Measurements from ENCODE around the gene ACOXL. TPM values are rescaled to one million over a fixed set of nuclear protein-coding genes. Genes with fewer than 3 reads are reported as not detected.

Gene ACOXL
- polyA plus RNA-seq, 3 donors from 2014 or later, result not detected

DNA sequence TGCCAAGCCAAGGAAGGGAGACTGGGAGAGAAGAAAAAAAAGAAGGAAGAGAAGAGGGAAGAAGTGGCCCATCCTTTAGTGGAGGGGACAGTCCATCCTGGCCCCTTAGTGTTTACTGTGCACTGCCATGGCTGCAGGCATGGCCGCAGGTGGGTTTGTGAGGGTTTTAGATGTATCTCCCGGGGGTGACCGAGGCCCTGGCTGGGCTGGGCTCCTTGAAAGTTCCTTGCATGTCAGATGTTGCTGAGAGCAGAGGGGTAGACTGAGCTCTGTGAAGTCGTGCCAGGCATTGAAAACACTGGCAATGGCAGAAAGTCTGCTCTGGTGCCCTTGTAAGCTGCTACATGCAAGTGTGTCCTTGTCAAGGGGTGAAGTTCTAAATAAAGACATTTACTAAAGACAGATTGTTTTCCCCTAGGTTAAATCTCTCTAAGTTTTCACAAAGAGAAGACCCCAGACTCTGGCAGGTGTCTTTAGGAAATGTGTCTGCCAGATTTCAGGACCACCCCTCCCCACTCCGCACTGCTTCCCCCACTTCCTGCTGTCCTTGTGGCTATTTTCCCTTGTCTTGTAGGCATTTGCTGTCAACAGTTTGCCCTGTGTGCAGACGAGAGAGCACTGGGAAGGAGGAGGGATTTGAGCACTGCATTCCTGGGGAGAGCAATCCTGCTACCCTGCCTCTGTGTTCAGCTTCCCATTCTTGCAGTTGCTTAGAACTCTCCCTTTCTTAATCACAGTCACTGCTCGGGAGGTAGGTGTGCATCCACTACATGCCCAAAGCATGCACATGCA is 68.4 kb downstream of the ACOXL start:
- H3K36me3 Mint-ChIP-seq, result peaks cover 0 to 4% (median 0%) of the 10 kb centered on the region in 3 donors
- peaks cover 4 to 10% (median 9%) of the 10 kb centered on the region in 3 donors for H3K27me3 Mint-ChIP-seq (ENCODE audit: low read depth in 3 of 3)
- no peak overlapping the region for H3K27ac Mint-ChIP-seq
- H3K4me1 Mint-ChIP-seq, result peaks cover 20 to 21% of the 10 kb centered on the region in 2 donors
- no peak for DNase-seq
- no peak overlapping the region for H3K4me3 Mint-ChIP-seq
- H3K9me3 Mint-ChIP-seq, result peaks cover 0 to 3% (median under 1%) of the 10 kb centered on the region in 6 donors

DNA sequence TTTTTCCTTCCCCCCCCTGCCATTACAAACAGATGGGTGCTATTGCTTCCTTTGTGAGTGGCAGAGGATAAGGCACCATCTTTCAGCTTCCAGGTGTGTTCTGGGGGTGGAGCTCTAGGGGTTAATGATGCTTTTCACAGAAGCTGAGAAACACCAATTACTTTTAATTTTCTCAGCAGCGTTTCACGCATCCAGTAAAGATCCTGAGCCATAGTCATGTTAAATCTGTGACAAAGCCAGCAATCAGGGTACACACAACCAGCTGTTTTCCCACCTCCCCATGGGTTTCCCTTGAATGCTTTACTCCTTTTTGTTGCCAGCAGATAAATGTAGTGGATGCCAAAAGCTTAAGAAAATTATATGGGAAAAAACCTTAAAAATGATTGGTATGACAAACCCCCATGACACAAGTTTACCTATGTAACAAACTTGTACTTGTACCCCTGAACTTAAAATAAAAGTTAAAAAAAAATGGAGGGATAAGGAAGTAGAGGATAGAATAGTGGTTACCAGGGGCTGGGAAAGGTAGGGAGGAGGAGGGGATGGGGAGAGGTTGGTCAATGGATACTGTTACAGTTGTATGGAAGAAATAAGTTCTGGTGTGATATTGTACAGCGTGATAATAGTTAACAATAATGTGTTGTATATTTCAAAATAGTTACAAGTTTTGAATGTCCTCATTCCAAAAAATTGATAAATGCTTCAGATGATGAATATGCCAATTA is 70.0 kb downstream of the ACOXL start:
- peaks cover 4 to 17% (median 9%) of the 10 kb centered on the region in 3 donors for H3K27me3 Mint-ChIP-seq (ENCODE audit: low read depth in 3 of 3)
- H3K36me3 Mint-ChIP-seq, result no peaks in the 10 kb centered on the region
- H3K27ac Mint-ChIP-seq, result no peak overlapping the region
- no peak overlapping the region for H3K4me3 Mint-ChIP-seq
- H3K9me3 Mint-ChIP-seq, result peaks cover 0 to 3% (median under 1%) of the 10 kb centered on the region in 6 donors
- peaks cover 26 to 35% of the 10 kb centered on the region in 2 donors for H3K4me1 Mint-ChIP-seq
- no peak for DNase-seq

DNA sequence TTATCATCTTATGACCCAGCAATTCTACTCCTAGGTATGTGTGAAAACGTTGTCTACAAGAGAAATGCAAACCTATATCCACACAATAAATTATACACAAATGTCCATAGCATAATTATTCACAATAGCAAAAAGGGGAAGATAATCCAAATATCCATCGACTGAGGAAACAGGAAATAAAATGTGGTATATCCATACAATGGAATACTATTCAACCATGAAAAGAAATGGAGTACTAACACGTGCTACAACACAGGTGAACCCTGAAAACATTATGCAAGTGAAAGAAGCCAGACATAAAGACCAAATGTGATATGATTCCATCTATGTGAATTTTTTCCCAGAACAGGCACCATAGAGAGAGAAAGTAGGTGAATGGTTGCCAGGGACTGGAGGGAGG is 72.1 kb downstream of the ACOXL start:
- Mint-ChIP-seq H3K36me3 (no peaks in the 10 kb centered on the region), H3K9me3 (peaks cover 0 to 3% (median under 1%) of the 10 kb centered on the region in 6 donors), H3K4me3 (peak overlapping the region; percentile 62 to 79 (median 74)), H3K27me3 (ENCODE audit: low read depth in 3 of 3) (peaks cover 2 to 15% (median 6%) of the 10 kb centered on the region in 3 donors), H3K4me1 (peaks cover 26 to 35% of the 10 kb centered on the region in 2 donors), H3K27ac (peak overlapping the region in 3 of 6 donors; percentile 67 to 81 (median 81))
- DNase-seq, result no peak

DNA sequence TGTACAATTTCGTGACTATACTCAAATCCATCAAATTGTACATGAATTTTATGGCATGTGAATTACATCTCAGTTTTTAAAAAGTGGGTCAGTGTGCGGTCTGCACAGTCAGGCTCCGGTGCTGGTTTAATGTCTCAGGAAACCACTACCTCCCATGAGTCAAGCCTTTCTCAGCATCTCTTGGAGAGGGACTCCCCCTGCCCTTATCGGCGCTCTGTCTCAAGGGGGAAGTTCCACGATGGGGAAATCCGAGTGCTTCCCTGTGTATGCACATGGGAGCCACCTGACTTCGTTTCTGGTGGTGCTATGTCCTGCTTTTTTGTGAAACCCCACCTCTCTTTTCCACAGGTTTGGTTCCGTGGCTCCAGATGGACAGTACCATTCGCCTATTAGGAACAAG is 72.5 kb downstream of the ACOXL start:
- peak; percentile 54 to 65 (median 62) for DNase-seq
- no peaks in the 10 kb centered on the region for H3K36me3 Mint-ChIP-seq
- peaks cover 0 to 3% (median under 1%) of the 10 kb centered on the region in 6 donors for H3K9me3 Mint-ChIP-seq
- H3K27me3 Mint-ChIP-seq (ENCODE audit: low read depth in 3 of 3), result peaks cover 2 to 15% (median 7%) of the 10 kb centered on the region in 3 donors
- peak overlapping the region; percentile 62 to 79 (median 74) for H3K4me3 Mint-ChIP-seq
- peak overlapping the region in 4 of 6 donors; percentile 67 to 83 (median 81) for H3K27ac Mint-ChIP-seq
- peaks cover 26 to 35% of the 10 kb centered on the region in 2 donors for H3K4me1 Mint-ChIP-seq

DNA sequence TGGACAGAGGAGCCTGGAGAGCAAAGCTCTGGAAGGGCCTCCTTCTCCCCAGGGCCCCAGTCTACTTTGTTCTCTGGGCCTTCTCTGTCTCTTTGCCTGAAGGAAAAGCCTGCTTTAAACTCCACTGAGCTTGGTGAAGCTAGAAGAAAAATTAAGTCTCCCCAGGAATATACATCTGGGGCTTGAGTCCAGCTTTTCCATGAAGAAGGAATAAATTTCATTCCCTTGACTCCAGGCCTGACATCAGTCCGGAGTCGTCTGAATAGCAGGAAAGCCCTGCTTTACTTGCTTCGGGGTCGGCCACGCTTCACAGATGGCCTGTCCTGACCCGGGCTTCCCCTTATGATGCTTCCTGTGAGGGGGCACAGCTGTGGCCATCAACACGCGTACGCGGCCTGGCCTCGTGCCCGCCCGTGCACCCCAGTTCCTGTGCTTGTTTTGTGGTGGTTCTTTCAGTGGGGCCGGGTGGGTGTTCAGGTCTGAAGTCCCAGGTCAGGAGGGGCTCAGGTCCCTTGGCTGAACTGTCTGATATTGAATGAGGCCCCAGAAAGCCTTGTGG is 73.6 kb downstream of the ACOXL start:
- Mint-ChIP-seq H3K27me3 (ENCODE audit: low read depth in 3 of 3) (peaks cover 2 to 12% (median 7%) of the 10 kb centered on the region in 3 donors), H3K27ac (peak overlapping the region in 5 of 6 donors; percentile 20 to 83 (median 48)), H3K4me1 (peaks cover 26 to 35% of the 10 kb centered on the region in 2 donors), H3K36me3 (peaks cover 0 to 7% (median 0%) of the 10 kb centered on the region in 3 donors), H3K4me3 (peak overlapping the region in 4 of 5 donors; percentile 18 to 79 (median 52)), H3K9me3 (peaks cover 0 to 3% (median under 1%) of the 10 kb centered on the region in 6 donors)
- peak; percentile 22 to 42 (median 35) for DNase-seq

DNA sequence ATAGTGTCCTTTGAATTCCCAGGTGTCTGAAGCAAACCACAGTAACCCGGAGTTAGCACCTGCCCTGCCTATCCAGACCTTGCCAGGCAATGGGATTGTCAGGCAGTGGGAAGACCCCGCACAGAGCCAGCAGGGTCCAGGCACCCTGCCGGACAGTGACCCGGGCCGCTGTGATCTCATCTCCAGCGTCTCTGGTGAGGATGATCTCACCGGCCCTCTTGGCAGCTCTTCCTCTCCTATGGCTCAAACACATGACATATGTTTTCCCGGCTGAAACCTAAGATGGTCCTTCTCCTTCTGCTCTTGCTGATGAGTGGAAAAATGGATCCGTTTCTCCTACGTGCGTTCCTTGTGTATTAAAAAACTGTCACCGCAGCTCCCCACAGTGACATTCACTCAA is 75.1 kb downstream of the ACOXL start:
- H3K9me3 Mint-ChIP-seq, result peaks cover 0 to 3% (median under 1%) of the 10 kb centered on the region in 6 donors
- H3K4me3 Mint-ChIP-seq, result no peak overlapping the region
- no peak overlapping the region for H3K27ac Mint-ChIP-seq
- peaks cover 2 to 12% (median 9%) of the 10 kb centered on the region in 3 donors for H3K27me3 Mint-ChIP-seq (ENCODE audit: low read depth in 3 of 3)
- H3K4me1 Mint-ChIP-seq, result peaks cover 38 to 42% of the 10 kb centered on the region in 2 donors
- H3K36me3 Mint-ChIP-seq, result peaks cover 0 to 7% (median 0%) of the 10 kb centered on the region in 3 donors
- no peak for DNase-seq

DNA sequence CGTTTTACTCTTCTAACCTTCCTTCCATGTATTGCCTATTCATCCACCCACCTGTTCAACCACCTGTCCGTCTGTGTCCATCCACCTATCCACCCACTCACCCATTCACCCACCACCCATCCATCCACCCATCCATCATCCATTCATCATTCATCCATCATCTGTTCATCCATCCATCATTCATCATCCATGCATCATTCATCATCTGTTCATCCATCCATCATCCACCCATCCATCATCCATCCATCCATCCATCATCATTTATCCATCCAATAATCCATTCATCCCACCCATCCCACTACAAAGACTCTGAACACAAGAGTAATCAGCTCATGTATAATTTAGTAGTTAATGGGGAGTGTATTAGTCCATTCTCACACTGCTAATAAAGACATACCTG is 78.0 kb downstream of the ACOXL start:
- Mint-ChIP-seq H3K27me3 (ENCODE audit: low read depth in 3 of 3) (peaks cover 2 to 7% (median 4%) of the 10 kb centered on the region in 3 donors), H3K9me3 (no peaks in the 10 kb centered on the region), H3K4me3 (no peak overlapping the region), H3K4me1 (peaks cover 22 to 28% of the 10 kb centered on the region in 2 donors), H3K27ac (no peak overlapping the region), H3K36me3 (peaks cover 0 to 7% (median 0%) of the 10 kb centered on the region in 3 donors)
- DNase-seq, result no peak

DNA sequence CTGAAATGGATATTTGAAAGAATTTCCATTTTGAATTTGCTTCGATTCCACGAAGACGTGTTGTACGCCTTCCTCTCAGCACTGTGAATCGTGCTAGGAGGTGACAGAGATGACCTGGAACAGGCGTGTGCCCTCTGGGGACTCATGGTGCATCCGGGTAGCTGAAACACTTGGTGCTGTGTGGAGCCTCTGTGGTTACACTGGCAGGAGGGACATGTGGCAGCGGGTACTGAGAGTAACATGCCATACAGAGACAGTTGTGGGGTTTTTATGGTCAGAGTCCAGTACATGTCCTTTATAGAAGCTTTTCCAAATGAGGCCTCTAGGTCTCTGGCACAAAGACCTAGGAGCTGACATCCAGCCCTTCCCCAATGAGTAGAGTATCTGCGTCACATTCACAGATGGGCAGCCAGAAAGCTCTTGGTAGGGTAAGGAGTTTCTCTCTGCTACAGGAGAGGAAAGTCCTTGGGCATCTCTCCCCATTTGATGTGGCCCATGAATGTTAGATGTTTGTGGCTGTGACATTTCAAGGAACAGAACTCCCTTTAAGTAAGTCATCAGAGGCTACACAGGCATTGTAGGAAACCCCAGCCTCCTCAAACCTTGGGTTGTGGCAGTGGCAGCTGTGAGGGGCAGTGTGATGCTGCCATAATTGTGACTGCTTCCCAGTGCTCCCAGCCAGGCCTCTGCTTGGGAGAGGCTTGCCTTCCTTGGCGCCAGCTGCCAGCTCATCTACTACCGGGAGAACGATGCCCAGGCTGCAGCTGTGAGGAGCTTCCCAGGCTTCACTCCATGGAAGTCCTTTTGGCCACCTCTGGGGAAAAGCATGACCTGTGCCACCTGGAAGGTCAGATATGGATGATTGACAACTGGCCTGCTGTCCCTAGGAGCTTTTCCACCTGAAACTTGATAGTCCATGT is 80.6 kb downstream of the ACOXL start:
- Mint-ChIP-seq H3K4me3 (no peak overlapping the region), H3K9me3 (no peaks in the 10 kb centered on the region), H3K36me3 (peaks cover 0 to 7% (median 0%) of the 10 kb centered on the region in 3 donors)

DNA sequence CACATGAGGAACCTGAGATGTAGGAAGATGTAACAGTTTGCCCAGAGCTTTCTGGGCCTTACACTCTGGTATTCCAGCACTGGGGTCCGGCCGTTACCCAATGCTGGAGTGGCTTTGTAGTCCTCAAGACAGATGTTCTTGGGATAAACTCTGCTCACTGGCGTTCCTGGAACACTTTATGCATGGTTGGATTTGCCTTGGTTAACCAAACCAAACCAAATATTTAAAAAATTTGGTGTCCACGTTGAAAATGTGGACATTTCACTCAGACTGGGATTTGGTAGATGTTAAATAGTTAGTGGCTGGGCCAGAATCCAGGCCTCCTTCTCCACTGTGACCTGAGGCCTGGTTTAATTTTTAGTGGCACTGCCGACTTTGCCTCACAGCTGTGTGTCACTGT is 81.5 kb downstream of the ACOXL start:
- peaks cover 0 to 7% (median 0%) of the 10 kb centered on the region in 3 donors for H3K36me3 Mint-ChIP-seq
- DNase-seq, result no peak
- no peak overlapping the region for H3K4me3 Mint-ChIP-seq
- no peak overlapping the region for H3K27ac Mint-ChIP-seq
- H3K4me1 Mint-ChIP-seq, result peaks cover 11 to 13% of the 10 kb centered on the region in 2 donors
- H3K9me3 Mint-ChIP-seq, result no peaks in the 10 kb centered on the region
- H3K27me3 Mint-ChIP-seq (ENCODE audit: low read depth in 3 of 3), result peaks cover 2 to 6% (median 2%) of the 10 kb centered on the region in 3 donors

More for the DNA sequence above, 80.6 kb downstream of the ACOXL start:
- H3K4me1 Mint-ChIP-seq, result peaks cover 10 to 12% of the 10 kb centered on the region in 2 donors
- peaks cover 0 to 6% (median 2%) of the 10 kb centered on the region in 3 donors for H3K27me3 Mint-ChIP-seq (ENCODE audit: low read depth in 3 of 3)
- DNase-seq, result no peak
- no peak overlapping the region for H3K27ac Mint-ChIP-seq

DNA sequence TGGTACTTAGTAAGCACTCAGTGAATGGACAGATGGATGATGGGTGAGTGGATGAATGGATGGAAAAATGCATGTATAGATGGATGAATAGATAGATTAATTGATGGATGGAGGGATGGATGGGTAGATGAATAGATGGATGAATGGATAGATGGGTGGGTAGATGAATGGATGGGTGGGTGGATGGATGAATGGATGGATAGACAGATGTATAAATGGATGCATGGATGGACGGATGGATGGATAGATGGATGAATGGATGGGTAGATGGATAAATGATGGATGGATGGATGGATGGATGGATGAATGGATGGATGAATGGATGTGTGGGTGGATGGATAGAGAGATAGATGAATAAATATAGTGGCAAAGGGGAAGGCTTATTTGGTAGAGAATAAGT is 83.6 kb downstream of the ACOXL start:
- Mint-ChIP-seq H3K27ac (no peak overlapping the region), H3K27me3 (ENCODE audit: low read depth in 3 of 3) (peaks cover 2 to 10% (median 4%) of the 10 kb centered on the region in 3 donors), H3K36me3 (no peaks in the 10 kb centered on the region), H3K4me1 (peaks cover 20 to 21% of the 10 kb centered on the region in 2 donors), H3K9me3 (no peaks in the 10 kb centered on the region), H3K4me3 (no peak overlapping the region)
- DNase-seq, result no peak

DNA sequence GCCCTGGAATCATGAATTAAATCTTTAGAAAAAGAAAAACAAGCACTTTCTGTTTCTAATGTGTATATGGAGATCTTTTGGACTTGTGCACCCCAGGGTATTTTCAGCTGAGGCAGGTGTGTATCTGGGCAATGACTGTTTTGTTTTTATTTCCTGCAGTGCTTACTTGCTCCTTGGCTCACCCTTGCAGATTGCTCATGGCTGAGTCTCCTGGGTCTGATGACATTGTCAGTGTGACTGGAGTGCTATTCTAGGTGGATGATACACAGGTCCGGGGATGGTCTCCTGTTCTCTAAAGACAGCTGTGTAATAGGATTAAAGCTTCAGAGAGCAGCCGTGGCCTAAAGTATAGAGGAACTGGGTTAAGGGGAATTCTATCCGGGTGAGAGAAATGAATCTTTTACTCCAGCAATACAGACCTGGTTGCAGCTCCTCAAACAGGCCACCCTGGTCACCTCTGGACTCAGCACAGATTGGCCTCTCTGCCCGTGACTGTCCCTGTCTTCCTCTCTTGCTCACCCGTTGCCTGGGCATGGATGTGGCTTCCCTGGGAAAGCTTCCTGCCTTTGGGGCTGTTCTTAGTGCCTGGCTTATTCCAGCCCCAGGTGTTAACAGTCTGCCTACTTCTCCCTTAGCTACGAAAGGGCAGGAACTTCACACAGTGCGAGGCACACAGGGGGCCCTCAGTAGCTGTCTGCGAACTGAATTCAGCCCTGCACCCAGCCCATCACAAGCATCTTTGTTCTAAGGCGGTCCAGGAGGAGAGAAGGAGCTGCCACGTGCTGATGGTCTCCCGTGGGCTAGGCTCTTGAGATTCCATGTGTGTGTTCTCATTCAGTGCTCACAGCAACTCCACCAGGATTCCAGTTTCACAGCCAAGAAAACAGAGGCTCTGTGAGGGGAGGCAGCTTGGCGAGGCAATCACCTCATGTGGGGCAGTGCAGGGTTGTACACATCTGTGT is 84.3 kb downstream of the ACOXL start:
- DNase-seq, result no peak
- no peak overlapping the region for H3K27ac Mint-ChIP-seq
- no peak overlapping the region for H3K4me3 Mint-ChIP-seq

More for the DNA sequence above, 84.3 kb downstream of the ACOXL start:
- Mint-ChIP-seq H3K4me1 (peaks cover 17 to 19% of the 10 kb centered on the region in 2 donors), H3K36me3 (no peaks in the 10 kb centered on the region), H3K9me3 (no peaks in the 10 kb centered on the region), H3K27me3 (ENCODE audit: low read depth in 3 of 3) (peaks cover 2 to 8% (median 4%) of the 10 kb centered on the region in 3 donors)
